GM19463 (cell line): ENCODE results near the gene NRXN2.

ENCODE experiments used
- ATAC-seq: cut with Tn5 transposase; IDR thresholded peaks from one replicate; pipeline ENCODE4 v1.9.1; 2021; ENCODE audit warnings: mild to moderate bottlenecking, moderate library complexity; ENCODE audit not compliant: unreplicated experiment

Gene NRXN2

GRCh38 chr11:64653388-64653973 is 69.5 kb downstream of the NRXN2 start:
- ATAC-seq: no peak

GRCh38 chr11:64652586-64653387 is 70.2 kb downstream of the NRXN2 start:
- ATAC-seq: no peak

- no peak for ATAC-seq
Observed at GRCh38 chr11:64650923-64651523, 72.0 kb downstream of the NRXN2 start.

GRCh38 chr11:64649291-64649697 is 73.7 kb downstream of the NRXN2 start:
- no peak for ATAC-seq

- no peak for ATAC-seq
Observed at GRCh38 chr11:64648551-64648950, 74.4 kb downstream of the NRXN2 start.

GRCh38 chr11:64647019-64647779 is 75.8 kb downstream of the NRXN2 start:
- no peak for ATAC-seq

- no peak for ATAC-seq
Observed at GRCh38 chr11:64644647-64645275, 78.2 kb downstream of the NRXN2 start.

GRCh38 chr11:64643920-64644646 is 78.9 kb downstream of the NRXN2 start:
- no peak for ATAC-seq

GRCh38 chr11:64643256-64643881 is 79.6 kb downstream of the NRXN2 start:
- ATAC-seq: no peak

- no peak for ATAC-seq
Observed at GRCh38 chr11:64642871-64643255, 80.1 kb downstream of the NRXN2 start.

- no peak for ATAC-seq
Observed at GRCh38 chr11:64642418-64642735, 80.6 kb downstream of the NRXN2 start.

- ATAC-seq: no peak
Observed at GRCh38 chr11:64641596-64642417, 81.2 kb downstream of the NRXN2 start.

- no peak for ATAC-seq
Observed at GRCh38 chr11:64639885-64640284, 83.1 kb downstream of the NRXN2 start.

GRCh38 chr11:64638829-64639228 is 84.2 kb downstream of the NRXN2 start:
- ATAC-seq: no peak

GRCh38 chr11:64638018-64638665 is 84.9 kb downstream of the NRXN2 start:
- no peak for ATAC-seq

- ATAC-seq: no peak
Observed at GRCh38 chr11:64637334-64638017, 85.5 kb downstream of the NRXN2 start.

- no peak for ATAC-seq
Observed at GRCh38 chr11:64633555-64634159, 89.3 kb downstream of the NRXN2 start.

GRCh38 chr11:64632654-64633053 is 90.3 kb downstream of the NRXN2 start:
- ATAC-seq: no peak
